Lower lobe of right lung (tissue), 2 donors: ENCODE results near the gene PNPT1. TPM values are rescaled to one million over a fixed set of nuclear protein-coding genes. Genes with fewer than 3 reads are reported as not detected.
"Not testable (repeated sequence)": the region's sequence is repeated elsewhere in the genome, so short reads cannot be mapped to it uniquely, and the experiment has no call there.

Experiments used
- ATAC-seq, 2 donors: fragments of 200-7000 bp; cut with Tn5 transposase; one replicate each; pipeline ENCODE4 v1.9.1; 2020 to 2022; ENCODE audit warnings: mild to moderate bottlenecking in 2 of 2, moderate library complexity in 2 of 2
- DNase-seq: peaks from one replicate; pipeline ENCODE4 v3.0.0-alpha.2; 2020
- H3K27ac ChIP-seq: fragments of 200-600 bp; one replicate; pipeline ENCODE4 v1.8.0; 2022
- H3K27me3 ChIP-seq: fragments of 200-600 bp; one replicate; pipeline ENCODE4 v1.8.0; 2022; ENCODE audit warnings: low read depth
- H3K36me3 ChIP-seq: fragments of 200-600 bp; one replicate; pipeline ENCODE4 v1.8.0; 2022; ENCODE audit warnings: mild to moderate bottlenecking
- H3K4me1 ChIP-seq: fragments of 200-600 bp; one replicate; pipeline ENCODE4 v1.8.0; 2022
- H3K4me3 ChIP-seq: fragments of 200-600 bp; one replicate; pipeline ENCODE4 v1.8.0; 2022; ENCODE audit warnings: mild to moderate bottlenecking
- H3K9me3 ChIP-seq: fragments of 200-600 bp; one replicate; pipeline ENCODE4 v1.8.0; 2022
- intact Hi-C: fragments of 100-400 bp; cut with DNase I; formaldehyde crosslinking; loops from one replicate; pipeline ENCODE4 v1.11.0; 2022
- total RNA-seq: library from RNA; stranded (reverse); fragmentation: NEBNext Ultra II Directional; extraction: Animal tissue kit (Norgen Biotek cat#: 25700); gene quantifications from one replicate; pipeline ENCODE4 v1.2.1, GENCODE V29; 2021
- TF ChIP-seq, protein P1 (sequence below): fragments of 200-600 bp; IDR thresholded peaks from one replicate; pipeline ENCODE4 v1.8.0; 2022; ENCODE audit warnings: antibody characterized with exemption, mild to moderate bottlenecking
- donor health status: DM: no; HTN: yes; CAD: no; lungs with severe emphysema.

PNPT1 gene
- total RNA-seq, 1 donor from 2014 or later, result 28.9 TPM

DNA sequence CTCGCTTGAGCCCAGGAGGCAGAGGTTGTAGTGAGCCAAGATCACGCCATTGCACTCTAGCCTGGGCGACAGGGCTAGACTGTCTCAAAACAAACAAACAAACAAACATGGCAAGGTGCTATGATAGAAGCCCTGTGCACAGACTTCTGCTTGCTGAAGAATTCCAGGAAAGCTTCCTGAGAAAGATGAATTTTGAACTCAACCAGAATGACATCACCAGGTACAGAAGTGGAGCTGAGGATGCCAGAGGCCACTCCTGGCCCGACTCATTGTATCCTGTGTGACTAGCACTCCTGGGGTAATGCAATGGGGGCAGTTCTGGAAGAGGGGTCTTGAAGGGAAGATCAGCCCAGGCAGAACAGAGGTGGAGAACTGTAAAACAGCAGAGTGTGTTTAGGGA, 22.0 kb upstream of the PNPT1 start:
- no peak for ATAC-seq
- intact Hi-C loops, result no loop called here
- DNase-seq, result no peak

DNA sequence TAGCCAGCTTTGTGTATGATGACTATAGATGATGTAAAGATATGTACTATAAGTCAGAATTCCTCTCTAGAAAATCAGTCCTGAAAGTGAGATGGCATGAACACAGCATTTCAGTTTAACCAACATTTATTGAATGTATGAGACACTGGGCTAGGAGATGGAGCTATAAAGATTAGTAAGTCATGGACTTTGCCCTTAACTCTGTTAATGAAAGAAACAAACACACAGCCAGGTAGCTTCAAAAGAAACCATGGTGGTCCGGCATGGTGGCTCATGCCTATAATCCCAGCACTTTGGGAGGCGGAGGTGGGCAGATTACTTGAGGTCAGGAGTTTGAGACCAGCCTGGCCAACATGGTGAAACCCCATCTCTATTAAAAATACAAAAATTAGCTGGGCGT, 21.5 kb upstream of the PNPT1 start:
- H3K36me3 ChIP-seq, H3K27ac ChIP-seq, DNase-seq, H3K4me3 ChIP-seq, H3K27me3 ChIP-seq, intact Hi-C loops, H3K4me1 ChIP-seq, ATAC-seq, H3K9me3 ChIP-seq: not testable (repeated sequence)

More for the DNA sequence above, 22.0 kb upstream of the PNPT1 start:
- H3K4me3 ChIP-seq, result no peak overlapping the region
- H3K4me1 ChIP-seq, result no peaks in the 10 kb centered on the region
- TF ChIP-seq, protein P1, sequence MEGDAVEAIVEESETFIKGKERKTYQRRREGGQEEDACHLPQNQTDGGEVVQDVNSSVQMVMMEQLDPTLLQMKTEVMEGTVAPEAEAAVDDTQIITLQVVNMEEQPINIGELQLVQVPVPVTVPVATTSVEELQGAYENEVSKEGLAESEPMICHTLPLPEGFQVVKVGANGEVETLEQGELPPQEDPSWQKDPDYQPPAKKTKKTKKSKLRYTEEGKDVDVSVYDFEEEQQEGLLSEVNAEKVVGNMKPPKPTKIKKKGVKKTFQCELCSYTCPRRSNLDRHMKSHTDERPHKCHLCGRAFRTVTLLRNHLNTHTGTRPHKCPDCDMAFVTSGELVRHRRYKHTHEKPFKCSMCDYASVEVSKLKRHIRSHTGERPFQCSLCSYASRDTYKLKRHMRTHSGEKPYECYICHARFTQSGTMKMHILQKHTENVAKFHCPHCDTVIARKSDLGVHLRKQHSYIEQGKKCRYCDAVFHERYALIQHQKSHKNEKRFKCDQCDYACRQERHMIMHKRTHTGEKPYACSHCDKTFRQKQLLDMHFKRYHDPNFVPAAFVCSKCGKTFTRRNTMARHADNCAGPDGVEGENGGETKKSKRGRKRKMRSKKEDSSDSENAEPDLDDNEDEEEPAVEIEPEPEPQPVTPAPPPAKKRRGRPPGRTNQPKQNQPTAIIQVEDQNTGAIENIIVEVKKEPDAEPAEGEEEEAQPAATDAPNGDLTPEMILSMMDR, result no peak
- H3K9me3 ChIP-seq, result no peaks in the 10 kb centered on the region
- peaks cover 4% of the 10 kb centered on the region for H3K27me3 ChIP-seq
- no peaks in the 10 kb centered on the region for H3K36me3 ChIP-seq
- no peak overlapping the region for H3K27ac ChIP-seq

DNA sequence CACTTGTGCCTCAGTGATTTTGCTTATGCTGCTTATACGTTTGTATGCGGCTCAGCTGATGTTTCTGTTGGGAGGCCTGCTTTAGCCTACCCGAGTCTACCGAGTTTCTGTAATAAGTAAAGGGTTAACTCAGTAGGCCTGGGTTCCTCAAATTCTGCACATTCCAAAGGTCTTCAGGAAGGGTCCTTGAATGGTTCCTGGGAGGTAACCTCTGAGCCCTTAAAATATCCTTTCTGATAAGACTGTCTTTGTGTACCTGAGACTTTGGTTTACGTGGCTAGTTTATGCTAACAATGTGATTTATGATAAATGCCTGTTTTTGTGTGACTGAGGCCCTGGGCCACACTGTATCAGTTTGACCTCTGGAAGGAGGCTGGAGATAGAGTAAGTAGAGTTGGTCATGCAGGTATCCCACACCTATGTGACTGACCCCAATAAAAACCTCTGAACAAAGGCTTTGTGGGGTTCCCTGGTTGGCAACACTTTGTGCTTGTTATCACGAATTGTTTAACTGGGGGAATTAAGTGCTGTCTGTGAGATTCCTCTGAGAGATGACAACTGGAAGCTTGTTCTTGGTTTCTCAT, 18.9 kb upstream of the PNPT1 start:
- H3K4me1 ChIP-seq, result no peaks in the 10 kb centered on the region
- no peak overlapping the region for H3K4me3 ChIP-seq
- TF ChIP-seq, protein P1, result no peak
- no peak overlapping the region for H3K27ac ChIP-seq
- no peaks in the 10 kb centered on the region for H3K9me3 ChIP-seq
- ATAC-seq, result peak; percentile 41 to 70
- intact Hi-C loops, result no loop called here
- peaks cover 4% of the 10 kb centered on the region for H3K27me3 ChIP-seq
- no peak for DNase-seq
- H3K36me3 ChIP-seq, result no peaks in the 10 kb centered on the region

DNA sequence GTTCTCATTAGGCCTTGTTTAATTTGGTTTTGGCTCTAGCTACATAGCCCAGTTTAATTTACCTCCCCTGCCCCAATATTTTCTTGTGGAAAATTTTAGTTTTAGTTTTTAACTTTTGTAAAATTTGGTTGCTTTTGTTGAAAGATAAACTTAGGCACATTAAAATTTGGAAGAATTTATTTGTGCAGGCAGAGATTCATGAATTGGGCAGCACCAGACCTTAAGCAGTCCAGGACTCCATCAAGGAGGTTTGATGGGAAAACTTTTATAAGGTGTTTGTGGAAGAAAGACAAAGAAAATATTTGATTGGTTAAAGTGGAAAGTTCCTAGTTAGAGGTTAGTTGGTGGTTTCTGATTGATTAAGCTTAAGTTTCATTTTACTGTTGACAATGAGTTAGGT, 16.4 kb upstream of the PNPT1 start:
- DNase-seq (no peak), ATAC-seq (no peak)
- TF ChIP-seq, protein P1, result no peak
- no peak overlapping the region for H3K27ac ChIP-seq
- H3K36me3 ChIP-seq, result no peaks in the 10 kb centered on the region
- peaks cover 4% of the 10 kb centered on the region for H3K27me3 ChIP-seq
- no peaks in the 10 kb centered on the region for H3K4me1 ChIP-seq
- no peak overlapping the region for H3K4me3 ChIP-seq
- intact Hi-C loops, result no loop called here
- H3K9me3 ChIP-seq, result no peaks in the 10 kb centered on the region

DNA sequence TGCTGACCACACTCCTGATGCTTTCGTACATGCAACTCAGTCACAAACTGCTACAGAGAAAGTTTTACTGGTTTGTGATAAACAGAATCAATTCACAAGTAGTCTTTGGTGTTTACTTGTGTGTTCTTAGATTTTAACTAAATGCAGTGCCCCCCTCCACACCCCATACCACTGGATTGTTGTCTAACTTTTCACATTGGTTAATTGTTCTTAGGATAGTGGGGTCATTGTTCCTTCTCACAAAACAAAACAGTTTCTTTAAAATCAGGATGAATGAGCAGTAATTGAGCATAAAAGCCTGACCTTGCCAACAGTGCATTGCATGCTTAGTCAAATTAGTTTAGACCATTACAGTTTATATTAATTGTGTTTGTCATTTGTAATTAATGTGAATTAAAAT, 14.1 kb upstream of the PNPT1 start:
- Histone ChIP-seq H3K27ac (no peak overlapping the region), H3K27me3 (peaks cover 7% of the 10 kb centered on the region), H3K36me3 (no peaks in the 10 kb centered on the region), H3K9me3 (no peaks in the 10 kb centered on the region), H3K4me3 (no peak overlapping the region), H3K4me1 (no peaks in the 10 kb centered on the region)
- DNase-seq, result no peak
- no peak for ATAC-seq
- TF ChIP-seq, protein P1, result no peak
- intact Hi-C loops, result no loop called here

DNA sequence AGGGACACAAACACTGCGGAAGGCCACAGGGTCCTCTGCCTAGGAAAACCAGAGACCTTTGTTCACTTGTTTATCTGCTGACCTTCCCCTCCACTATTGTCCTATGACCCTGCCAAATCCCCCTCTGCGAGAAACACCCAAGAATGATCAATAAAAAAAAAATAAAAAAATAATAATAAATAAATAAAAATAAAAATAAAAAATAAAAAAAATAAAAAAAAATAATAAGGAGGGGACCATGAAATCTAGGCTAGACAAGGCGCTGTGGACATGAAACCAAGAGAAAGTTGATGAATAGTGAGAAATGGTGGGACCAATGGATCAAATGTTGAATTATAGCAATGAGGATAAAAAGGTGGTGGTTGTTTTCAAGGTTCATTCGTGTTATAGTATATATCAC, 12.6 kb upstream of the PNPT1 start:
- DNase-seq, H3K9me3 ChIP-seq, H3K27ac ChIP-seq, H3K27me3 ChIP-seq, H3K4me1 ChIP-seq, H3K36me3 ChIP-seq, intact Hi-C loops, H3K4me3 ChIP-seq, ATAC-seq: not testable (repeated sequence)
